Measurements from ENCODE around the gene TUBA1A.
A peak's percentile ranks its signal among the peaks of the same experiment; 100 is the strongest.
"Not testable (repeated sequence)": the region's sequence is repeated elsewhere in the genome, so short reads cannot be mapped to it uniquely, and the experiment has no call there.

Gene TUBA1A

GRCh38 chr12:49200919-49201594, 12.2 kb upstream of the TUBA1A start:
- DNase-seq (ENCODE audit: low spot score) = no peak

GRCh38 chr12:49198431-49199155, 9.7 kb upstream of the TUBA1A start:
- no peak for DNase-seq (ENCODE audit: low spot score)

- no peak for DNase-seq (ENCODE audit: low spot score)
These were observed 8.4 kb upstream of the TUBA1A start for GRCh38 chr12:49197256-49197655.

DNA sequence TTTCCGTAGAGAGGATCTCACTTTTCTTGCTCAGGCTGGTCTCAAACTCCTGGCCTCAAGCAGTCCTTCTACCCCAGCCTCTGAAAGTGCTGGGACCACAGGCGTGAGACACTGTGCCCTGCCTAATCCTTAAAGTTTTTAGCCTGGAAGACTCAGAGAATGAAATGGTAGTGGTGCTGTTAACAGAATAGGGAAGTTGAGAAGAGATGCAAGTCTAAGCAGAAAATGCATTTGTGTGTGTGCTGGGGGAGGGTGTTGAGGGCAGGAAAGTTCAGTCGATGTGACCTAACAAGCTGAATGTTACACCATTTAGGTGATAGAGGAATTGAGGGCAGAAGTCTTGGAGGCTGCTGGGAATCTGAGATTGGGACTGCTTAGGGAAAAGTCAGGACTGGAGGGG, 6.9 kb upstream of the TUBA1A start:
- DNase-seq (ENCODE audit: low spot score) = no peak

DNA sequence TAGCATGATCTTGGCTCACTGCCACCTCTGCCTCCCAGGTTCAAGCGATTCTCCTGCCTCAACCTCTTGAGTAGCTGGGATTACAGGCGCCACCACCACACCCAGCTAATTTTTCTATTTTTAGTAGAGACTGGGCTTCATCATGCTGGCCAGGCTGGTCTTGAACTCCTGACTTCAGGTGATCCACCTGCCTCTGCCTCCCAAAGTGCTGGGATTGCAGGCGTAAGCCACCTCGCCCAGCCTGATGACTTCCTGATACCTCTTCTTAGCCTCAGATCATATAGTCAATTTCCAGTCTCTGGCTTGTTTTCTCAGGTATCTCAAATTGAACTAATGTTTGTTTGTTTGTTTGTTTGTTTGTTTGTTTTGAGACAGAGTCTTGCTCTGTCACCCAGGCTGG, 4.9 kb upstream of the TUBA1A start:
- not testable (repeated sequence) for DNase-seq (ENCODE audit: low spot score)

GRCh38 chr12:49191498-49191897, 2.6 kb upstream of the TUBA1A start:
- DNase-seq (ENCODE audit: low spot score) = not testable (repeated sequence)

- DNase-seq (ENCODE audit: low spot score) = no peak
These were observed 2.1 kb upstream of the TUBA1A start for GRCh38 chr12:49190974-49191373.

DNA sequence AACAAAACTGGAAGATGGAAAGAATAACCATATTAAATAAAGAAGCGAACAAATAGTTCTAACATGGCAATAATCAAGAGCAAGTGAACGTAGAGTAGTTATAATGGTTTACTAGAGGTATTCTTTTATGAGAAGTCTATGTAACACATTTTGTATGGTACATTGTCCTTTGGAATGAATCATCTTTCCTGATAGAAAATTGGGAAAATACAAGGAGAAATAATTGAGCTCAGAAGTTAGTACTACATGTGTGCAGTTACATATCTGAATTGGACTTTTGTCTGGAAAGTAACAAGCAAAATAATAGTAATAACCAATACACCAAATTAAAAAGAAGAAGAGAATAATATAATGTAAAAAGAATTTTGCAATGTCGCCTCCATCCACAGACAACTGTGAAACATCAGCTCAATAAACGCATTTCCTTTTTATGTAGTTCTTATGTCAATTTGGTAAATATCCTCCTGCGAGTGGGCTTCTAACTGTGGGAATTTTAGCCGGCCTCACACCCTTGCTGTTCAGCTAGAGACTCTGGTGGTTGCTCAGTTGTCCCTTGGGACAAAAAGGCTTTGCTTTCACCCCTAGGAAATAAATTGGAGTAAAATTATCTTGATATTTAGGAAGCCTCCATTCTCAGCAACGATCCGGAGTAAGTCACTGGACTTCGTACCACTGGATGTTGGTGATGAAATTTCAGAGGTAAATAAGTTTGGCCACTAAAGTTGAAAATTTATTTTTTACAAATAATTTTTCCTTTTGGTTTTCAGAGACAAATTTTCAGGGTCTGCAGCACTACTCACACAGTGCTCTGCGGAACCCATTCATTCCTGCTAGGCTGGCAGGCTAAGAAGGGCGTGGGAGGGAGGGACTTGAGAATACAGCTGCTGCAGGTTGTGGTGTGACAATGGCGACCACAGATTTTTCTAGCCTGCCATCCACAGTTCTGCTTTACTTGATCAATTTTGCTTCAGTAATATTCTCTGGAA, 1.1 kb upstream of the TUBA1A start:
- no peak for DNase-seq (ENCODE audit: low spot score)

DNA sequence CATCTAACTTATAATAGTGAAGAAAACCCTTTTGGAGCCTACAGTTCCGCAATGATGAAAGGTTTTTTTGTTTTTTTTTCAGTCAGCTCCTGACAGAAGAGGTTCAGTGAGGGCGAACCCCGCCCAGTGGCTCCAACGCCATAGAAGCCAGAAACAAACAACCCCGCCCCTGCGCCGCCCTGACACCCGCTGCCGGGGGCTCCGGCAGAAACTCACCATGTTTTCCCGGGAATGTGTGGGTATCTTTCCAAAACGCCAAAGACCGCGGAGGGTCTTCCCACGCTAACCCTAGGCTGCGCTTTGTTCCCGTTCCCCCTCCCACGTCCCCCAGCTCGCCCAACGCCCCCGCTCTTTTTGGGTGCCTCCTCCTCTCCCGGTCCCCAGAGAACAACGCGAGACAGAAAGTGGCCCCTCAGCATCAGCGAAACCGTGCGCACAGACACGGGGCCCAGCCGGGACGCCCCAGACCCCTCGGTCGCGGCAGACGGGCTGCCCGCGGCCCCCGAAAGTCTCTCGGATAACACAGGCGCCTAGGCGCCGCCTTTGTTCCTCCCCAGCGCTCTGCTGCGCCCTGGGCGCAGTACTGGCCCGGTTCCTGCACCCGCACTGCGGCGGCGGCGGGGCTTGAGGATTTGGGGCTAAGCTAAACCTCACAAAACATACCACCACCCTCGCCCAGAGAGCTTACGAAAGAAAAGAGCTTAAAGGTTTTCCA, 522 bp downstream of the TUBA1A start:
- DNase-seq (ENCODE audit: low spot score) = peak; percentile 45

DNA sequence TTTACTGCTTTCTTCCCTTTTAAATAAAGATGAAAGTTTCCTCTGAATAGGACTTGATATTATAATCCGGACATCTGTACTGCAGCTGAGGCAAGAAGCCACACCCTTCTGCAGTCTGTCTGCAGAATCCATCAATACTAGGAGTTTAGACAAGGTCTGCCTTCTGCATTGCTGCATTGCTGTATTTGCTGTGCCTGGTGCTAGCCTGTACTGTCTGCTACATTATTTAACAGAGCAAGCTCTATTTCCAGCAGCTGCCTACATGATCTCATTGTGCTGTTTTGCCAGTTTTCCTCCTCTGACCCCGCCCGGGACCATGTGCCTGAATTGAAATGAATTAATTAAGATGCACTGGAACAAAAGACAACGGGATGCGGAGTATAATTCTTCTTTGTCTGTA, 1.7 kb downstream of the TUBA1A start:
- no peak for DNase-seq (ENCODE audit: low spot score)

- DNase-seq (ENCODE audit: low spot score) = not testable (repeated sequence)
These were observed 2.6 kb downstream of the TUBA1A start for GRCh38 chr12:49186307-49186706.

GRCh38 chr12:49184697-49185096, 4.2 kb downstream of the TUBA1A start:
- not testable (repeated sequence) for DNase-seq (ENCODE audit: low spot score)

GRCh38 chr12:49183214-49183950, 5.5 kb downstream of the TUBA1A start:
- DNase-seq (ENCODE audit: low spot score) = not testable (repeated sequence)

- no peak for DNase-seq (ENCODE audit: low spot score)
These were observed 14.7 kb downstream of the TUBA1A start for GRCh38 chr12:49174218-49174617.

- DNase-seq (ENCODE audit: low spot score) = no peak
These were observed 18.0 kb downstream of the TUBA1A start for GRCh38 chr12:49170924-49171323.

DNA sequence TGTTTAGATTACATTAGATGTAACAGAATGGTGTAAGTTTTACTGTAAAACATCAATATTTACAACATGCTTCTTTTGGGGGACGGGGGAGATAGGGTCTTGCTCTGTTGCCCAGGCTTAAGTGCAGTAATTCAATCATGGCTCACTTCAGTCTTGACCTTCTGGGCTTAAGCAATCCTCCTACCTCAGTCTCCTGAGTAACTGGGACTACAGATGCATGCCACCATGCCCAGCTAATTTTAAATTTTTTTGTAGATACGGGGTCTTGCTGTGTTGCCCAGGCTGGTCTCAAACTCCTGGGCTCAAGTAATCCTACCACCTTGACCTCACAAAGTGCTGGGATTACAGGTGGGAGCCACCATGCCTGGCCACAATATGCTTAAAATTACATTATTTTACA, 23.8 kb downstream of the TUBA1A start:
- no peak for DNase-seq (ENCODE audit: low spot score)

DNA sequence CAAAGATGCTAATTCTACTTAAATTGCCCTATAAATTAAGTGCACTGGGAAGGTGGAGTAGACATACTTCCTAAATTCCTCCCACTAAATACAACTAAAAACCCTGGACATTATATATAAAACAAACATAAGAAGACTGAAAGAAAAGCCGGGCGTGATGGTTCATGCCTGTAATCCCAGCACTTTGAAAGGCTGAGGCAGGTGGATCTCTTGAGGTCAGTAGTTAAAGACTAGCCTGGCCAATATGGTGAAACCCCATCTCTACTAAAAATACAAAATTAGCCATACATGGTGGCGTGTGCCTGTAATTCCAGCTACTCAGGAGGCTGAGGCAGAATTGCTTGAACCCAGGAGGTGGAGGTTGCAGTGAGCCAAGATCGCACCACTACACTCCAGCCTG, 27.0 kb downstream of the TUBA1A start:
- not testable (repeated sequence) for DNase-seq (ENCODE audit: low spot score)

DNA sequence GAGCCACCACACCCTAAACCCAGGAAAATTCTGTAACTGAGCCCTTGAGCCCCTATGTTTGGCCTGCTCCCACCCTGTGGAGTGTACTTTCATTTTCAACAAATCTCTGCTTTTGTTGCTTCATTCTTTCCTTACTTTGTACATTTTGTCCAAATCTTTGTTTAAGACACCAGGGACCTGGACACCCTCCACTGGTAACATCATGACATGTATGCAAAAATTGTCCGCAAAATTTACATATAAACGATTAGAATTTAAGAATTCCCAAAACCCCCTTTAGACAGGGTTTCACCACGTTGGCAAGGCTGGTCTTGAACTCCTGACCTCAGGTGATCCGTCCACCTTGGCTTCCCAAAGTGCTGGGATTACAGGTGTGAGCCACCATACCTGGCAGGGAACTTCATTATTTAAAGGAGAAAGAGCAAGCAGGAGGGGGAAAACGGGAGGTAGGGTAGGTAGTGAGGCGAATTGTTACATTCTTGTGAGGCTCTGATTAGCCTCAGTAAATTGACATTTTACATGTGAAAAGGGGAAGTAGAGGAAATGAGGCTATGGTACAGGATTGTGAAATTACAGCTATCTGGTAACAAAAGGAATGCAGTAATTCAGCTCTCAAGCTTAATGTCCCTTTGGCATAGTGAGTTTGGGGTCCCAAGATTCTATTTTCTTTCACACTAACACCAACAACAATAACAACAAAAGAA, 27.6 kb downstream of the TUBA1A start:
- no peak for DNase-seq (ENCODE audit: low spot score)

DNA sequence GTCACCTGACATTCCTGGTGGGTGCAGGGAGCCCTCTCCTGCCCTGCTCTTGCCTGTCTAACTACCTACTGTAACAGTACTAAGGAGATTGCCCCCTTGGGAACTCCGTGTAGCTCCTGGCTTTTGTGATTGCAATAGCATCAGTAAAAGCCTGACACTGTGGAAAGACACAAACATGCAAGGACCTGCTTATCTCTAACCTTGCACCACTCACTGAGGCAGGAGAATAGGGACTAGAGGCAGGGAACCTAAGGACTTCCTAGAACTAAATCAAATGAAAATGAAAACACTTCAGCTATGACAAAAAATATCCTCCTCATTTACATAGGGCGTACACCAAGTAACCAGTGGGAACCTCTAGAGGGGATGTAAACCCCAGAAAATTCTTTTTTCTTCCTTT, 28.5 kb downstream of the TUBA1A start:
- no peak for DNase-seq (ENCODE audit: low spot score)

DNA sequence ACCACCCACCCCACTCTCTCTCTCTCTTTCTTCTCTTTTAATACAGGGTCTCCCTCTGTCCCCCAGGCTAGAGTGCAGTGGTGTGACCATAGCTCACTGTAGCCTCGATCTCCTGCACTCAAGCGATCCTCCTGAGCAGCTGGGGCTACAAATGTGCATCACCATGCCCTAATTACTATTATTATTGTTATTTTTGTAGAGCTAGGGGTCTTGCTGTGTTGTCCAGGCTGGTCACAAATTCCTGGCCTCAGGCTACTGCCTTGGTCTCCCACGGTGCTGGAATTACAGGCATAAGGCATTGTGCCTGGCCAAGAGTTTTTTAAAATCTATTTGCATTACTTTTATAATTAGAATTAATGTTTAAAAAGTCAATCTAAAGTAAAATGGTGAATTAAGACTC, 34.7 kb downstream of the TUBA1A start:
- no peak for DNase-seq (ENCODE audit: low spot score)

GRCh38 chr12:49147384-49147783, 41.5 kb downstream of the TUBA1A start:
- no peak for DNase-seq (ENCODE audit: low spot score)
